Memory B cell (primary cell): ENCODE data around the gene DDX39A.
"Not testable (repeated sequence)": the region's sequence is repeated elsewhere in the genome, so short reads cannot be mapped to it uniquely, and the experiment has no call there.

Experiments used
- ATAC-seq: fragments of 150-1000 bp; cut with Tn5 transposase; 2 replicates; pipeline ENCODE4 v1.10.0; 2021; ENCODE audit warnings: low read depth, mild to moderate bottlenecking, moderate library complexity
- DNase-seq, 2 donors: peaks; one replicate each; pipeline ENCODE4 v3.0.0; 2022; ENCODE audit warnings: low spot score in 2 of 2
- H3K27ac Mint-ChIP-seq: one replicate; pipeline ENCODE4 v1.8.0; 2022; ENCODE audit warnings: mild to moderate bottlenecking, moderate library complexity, mixed read lengths
- H3K27me3 Mint-ChIP-seq: one replicate; pipeline ENCODE4 v1.8.0; 2022; ENCODE audit warnings: mixed read lengths
- H3K36me3 Mint-ChIP-seq: one replicate; pipeline ENCODE4 v1.8.0; 2022; ENCODE audit warnings: mild to moderate bottlenecking, mixed read lengths
- H3K4me1 Mint-ChIP-seq: one replicate; pipeline ENCODE4 v1.8.0; 2022; ENCODE audit warnings: mixed read lengths
- H3K4me3 Mint-ChIP-seq: one replicate; pipeline ENCODE4 v1.8.0; 2022; ENCODE audit warnings: mild to moderate bottlenecking, moderate library complexity, mixed read lengths
- H3K9me3 Mint-ChIP-seq: one replicate; pipeline ENCODE4 v1.8.0; 2022; ENCODE audit warnings: mixed read lengths

The DDX39A gene

GRCh38 chr19:14419106-14419813 is at the start of gene DDX39A:
Gene DDX39A, minus strand, starts transcription at chr19:14419341. Its CDS starts 6,121 bp downstream, at chr19:14413220.
- Mint-ChIP-seq H3K36me3 (peaks cover 21% of the 10 kb centered on the region), H3K27ac (peak within 1 kb of the TSS; percentile 98), H3K4me1 (peaks cover 24% of the 10 kb centered on the region), H3K27me3 (no peaks in the 10 kb centered on the region), H3K9me3 (peaks cover 2% of the 10 kb centered on the region), H3K4me3 (peak within 1 kb of the TSS; percentile 94)
- DNase-seq (peak; percentile 86 to 95), ATAC-seq (peak; percentile 83)

DNA sequence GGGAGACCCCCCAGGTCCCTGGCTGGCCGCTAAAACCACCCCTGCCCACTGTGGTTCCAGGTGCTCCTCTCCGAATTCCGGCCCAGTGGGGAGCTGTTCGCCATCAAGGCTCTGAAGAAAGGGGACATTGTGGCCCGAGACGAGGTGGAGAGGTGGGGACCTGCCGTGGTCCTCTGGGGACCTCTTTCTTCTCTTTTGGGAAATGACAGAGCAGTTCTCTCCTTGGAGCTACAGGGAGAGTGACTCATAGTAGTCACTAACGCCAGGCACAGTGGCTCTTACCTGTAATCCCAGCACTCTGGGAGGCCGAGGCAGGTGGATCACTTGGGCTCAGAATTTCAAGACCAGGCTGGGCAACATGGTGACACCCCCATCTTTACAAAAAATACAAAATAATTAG is 48.7 kb upstream of the DDX39A start:
- Mint-ChIP-seq H3K27me3 (peaks cover 3% of the 10 kb centered on the region), H3K27ac (no peak overlapping the region), H3K4me1 (peaks cover 6% of the 10 kb centered on the region), H3K9me3 (no peaks in the 10 kb centered on the region), H3K36me3 (peaks cover 20% of the 10 kb centered on the region), H3K4me3 (no peak overlapping the region)
- no peak for ATAC-seq
- no peak for DNase-seq

- Mint-ChIP-seq H3K4me3 (no peak overlapping the region), H3K4me1 (peaks cover 3% of the 10 kb centered on the region), H3K9me3 (no peaks in the 10 kb centered on the region), H3K27me3 (no peaks in the 10 kb centered on the region), H3K36me3 (peaks cover 20% of the 10 kb centered on the region), H3K27ac (no peak overlapping the region)
- DNase-seq (no peak), ATAC-seq (no peak)
Observed at GRCh38 chr19:14467391-14467790, 48.2 kb upstream of the DDX39A start.

DNA sequence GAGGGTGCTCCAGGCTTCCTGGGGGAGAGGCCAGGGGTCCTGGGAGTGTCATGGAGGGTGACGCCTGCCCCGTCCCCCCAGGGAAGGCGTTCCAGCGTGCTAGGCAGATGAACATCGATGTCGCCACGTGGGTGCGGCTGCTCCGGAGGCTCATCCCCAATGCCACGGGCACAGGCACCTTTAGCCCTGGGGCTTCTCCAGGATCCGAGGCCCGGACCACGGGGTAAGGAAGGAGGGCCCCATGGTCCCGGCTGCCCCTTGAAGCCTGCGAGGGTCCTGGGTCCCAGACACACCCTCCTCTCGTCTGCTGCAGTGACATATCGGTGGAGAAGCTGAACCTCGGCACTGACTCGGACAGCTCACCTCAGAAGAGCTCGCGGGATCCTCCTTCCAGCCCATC is 44.6 kb upstream of the DDX39A start:
- no peak for ATAC-seq
- Mint-ChIP-seq H3K9me3 (no peaks in the 10 kb centered on the region), H3K4me1 (peaks cover 2% of the 10 kb centered on the region)

GRCh38 chr19:14462401-14462800 is 43.3 kb upstream of the DDX39A start:
- H3K27ac Mint-ChIP-seq, ATAC-seq, H3K27me3 Mint-ChIP-seq, H3K4me3 Mint-ChIP-seq, DNase-seq, H3K4me1 Mint-ChIP-seq, H3K9me3 Mint-ChIP-seq: not testable (repeated sequence)
- peaks cover 19% of the 10 kb centered on the region for H3K36me3 Mint-ChIP-seq

More for the DNA sequence above, 44.6 kb upstream of the DDX39A start:
- no peak for DNase-seq
- Mint-ChIP-seq H3K27me3 (no peaks in the 10 kb centered on the region), H3K4me3 (no peak overlapping the region), H3K27ac (no peak overlapping the region), H3K36me3 (peaks cover 18% of the 10 kb centered on the region)

- no peak for DNase-seq
- no peak for ATAC-seq
- H3K9me3 Mint-ChIP-seq, result no peaks in the 10 kb centered on the region
- no peaks in the 10 kb centered on the region for H3K27me3 Mint-ChIP-seq
- H3K36me3 Mint-ChIP-seq, result peaks cover 17% of the 10 kb centered on the region
- no peak overlapping the region for H3K4me3 Mint-ChIP-seq
- H3K27ac Mint-ChIP-seq, result peak overlapping the region; percentile 21
- peaks cover 2% of the 10 kb centered on the region for H3K4me1 Mint-ChIP-seq
Observed at GRCh38 chr19:14460935-14461334, 41.8 kb upstream of the DDX39A start.

DNA sequence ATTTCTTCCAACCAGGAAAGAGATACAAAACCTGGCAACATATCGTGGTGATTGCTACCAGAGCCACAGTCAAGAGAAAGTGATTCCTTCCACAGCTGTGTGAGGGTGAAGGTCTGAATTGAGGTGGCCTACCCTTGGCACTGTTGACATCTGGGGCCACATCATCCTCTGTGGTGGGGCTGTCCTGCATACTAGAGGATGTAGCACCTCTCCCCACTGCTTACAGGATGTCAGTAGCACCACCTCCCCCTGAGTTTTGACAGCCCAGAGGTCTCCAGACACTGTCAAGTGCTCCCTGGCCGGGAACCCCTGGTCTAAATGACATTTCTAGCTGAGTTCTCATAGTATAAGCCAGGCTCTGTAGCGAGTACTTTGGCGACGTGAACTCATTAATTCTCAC is 40.6 kb upstream of the DDX39A start:
- DNase-seq, result no peak
- Mint-ChIP-seq H3K27me3 (no peaks in the 10 kb centered on the region), H3K4me3 (no peak overlapping the region), H3K27ac (no peak overlapping the region), H3K36me3 (peaks cover 18% of the 10 kb centered on the region), H3K9me3 (no peaks in the 10 kb centered on the region), H3K4me1 (peaks cover 2% of the 10 kb centered on the region)
- ATAC-seq, result no peak

DNA sequence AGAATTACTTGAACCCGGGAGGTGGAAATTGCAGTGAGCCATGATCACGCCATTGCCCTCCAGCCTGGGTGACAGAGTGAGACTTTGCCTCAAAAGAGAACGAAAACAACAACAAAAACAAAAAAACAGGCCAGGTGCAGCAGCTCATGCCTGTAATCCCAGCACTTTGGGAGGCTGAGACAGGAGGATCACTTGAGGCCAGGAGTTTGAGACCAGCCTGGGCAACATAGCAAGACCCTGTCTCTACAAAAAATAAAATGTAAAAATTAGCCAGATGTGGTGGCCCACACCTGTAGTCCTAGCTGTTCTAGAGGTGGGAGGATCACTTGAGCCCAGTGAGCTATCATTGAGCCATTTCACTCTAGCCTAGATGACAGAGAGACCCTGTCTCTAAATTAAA is 33.2 kb upstream of the DDX39A start:
- DNase-seq, H3K27me3 Mint-ChIP-seq, H3K9me3 Mint-ChIP-seq, H3K27ac Mint-ChIP-seq, H3K4me3 Mint-ChIP-seq, ATAC-seq, H3K4me1 Mint-ChIP-seq: not testable (repeated sequence)
- H3K36me3 Mint-ChIP-seq, result peaks cover 33% of the 10 kb centered on the region

- Mint-ChIP-seq H3K27me3 (no peaks in the 10 kb centered on the region), H3K4me3 (no peak overlapping the region), H3K4me1 (peaks cover 2% of the 10 kb centered on the region), H3K36me3 (peaks cover 39% of the 10 kb centered on the region), H3K27ac (no peak overlapping the region), H3K9me3 (no peaks in the 10 kb centered on the region)
- ATAC-seq (no peak), DNase-seq (no peak)
Observed at GRCh38 chr19:14450876-14451275, 31.7 kb upstream of the DDX39A start.

- Mint-ChIP-seq H3K27ac (no peak overlapping the region), H3K9me3 (no peaks in the 10 kb centered on the region), H3K27me3 (no peaks in the 10 kb centered on the region), H3K4me1 (peaks cover 2% of the 10 kb centered on the region), H3K36me3 (peaks cover 38% of the 10 kb centered on the region), H3K4me3 (no peak overlapping the region)
- no peak for DNase-seq
- peak; percentile 82 for ATAC-seq
Observed at GRCh38 chr19:14450168-14450874, 31.2 kb upstream of the DDX39A start.

DNA sequence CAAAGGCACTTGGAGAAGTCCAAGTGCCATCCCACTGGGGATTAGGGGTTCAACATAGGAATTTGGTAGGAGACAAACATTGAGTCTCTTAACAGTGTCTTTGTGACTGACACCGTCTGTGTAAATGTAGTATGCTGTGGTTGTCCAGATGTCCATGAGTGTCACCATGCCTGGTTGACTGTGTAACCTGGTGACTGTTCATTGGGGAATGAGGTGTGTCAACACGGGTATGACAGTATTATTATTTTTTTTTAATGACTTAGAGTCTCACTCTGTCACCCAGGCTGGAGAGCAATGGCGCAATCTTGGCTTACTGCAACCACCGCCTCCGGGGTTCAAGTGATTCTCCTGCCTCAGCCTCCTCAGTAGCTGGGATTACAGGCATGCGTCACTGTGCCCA is 30.2 kb upstream of the DDX39A start:
- no peak overlapping the region for H3K4me3 Mint-ChIP-seq
- ATAC-seq, result no peak
- no peaks in the 10 kb centered on the region for H3K9me3 Mint-ChIP-seq
- H3K36me3 Mint-ChIP-seq, result peaks cover 39% of the 10 kb centered on the region
- H3K27me3 Mint-ChIP-seq, result no peaks in the 10 kb centered on the region
- no peak for DNase-seq
- peaks cover 2% of the 10 kb centered on the region for H3K4me1 Mint-ChIP-seq
- no peak overlapping the region for H3K27ac Mint-ChIP-seq

DNA sequence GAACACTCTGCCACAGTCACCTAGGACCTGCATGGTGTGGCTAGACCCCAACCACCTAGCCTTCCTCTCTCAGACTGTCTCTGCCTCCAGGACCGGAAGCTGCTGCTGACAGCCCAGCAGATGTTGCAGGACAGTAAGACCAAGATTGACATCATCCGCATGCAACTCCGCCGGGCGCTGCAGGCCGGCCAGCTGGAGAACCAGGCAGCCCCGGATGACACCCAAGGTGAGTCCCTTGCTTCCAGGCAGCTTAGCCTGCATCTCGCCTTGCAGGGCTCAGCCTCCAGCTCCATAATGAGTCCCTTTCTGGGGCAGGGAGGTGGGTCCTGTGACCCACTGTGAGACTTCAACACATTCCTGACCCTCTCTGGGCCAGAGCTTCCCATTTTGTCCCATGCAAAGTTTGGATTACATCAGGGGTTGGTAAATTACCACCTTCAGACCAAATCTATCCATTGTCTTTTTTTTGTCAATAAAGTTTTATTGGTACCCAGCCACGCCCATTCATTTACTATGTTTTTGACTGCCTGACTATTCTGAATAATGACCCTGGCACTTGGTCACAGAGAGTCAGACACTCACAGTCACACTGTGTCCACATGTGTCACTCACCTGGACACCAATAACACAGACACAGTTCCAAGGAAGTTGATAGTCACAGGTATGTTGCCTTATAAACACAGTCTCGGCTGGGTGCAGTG is 27.3 kb upstream of the DDX39A start:
- Mint-ChIP-seq H3K27ac (no peak overlapping the region), H3K27me3 (no peaks in the 10 kb centered on the region), H3K4me1 (peaks cover 9% of the 10 kb centered on the region), H3K4me3 (no peak overlapping the region), H3K36me3 (peaks cover 47% of the 10 kb centered on the region), H3K9me3 (no peaks in the 10 kb centered on the region)
- ATAC-seq, result no peak
- DNase-seq, result no peak

DNA sequence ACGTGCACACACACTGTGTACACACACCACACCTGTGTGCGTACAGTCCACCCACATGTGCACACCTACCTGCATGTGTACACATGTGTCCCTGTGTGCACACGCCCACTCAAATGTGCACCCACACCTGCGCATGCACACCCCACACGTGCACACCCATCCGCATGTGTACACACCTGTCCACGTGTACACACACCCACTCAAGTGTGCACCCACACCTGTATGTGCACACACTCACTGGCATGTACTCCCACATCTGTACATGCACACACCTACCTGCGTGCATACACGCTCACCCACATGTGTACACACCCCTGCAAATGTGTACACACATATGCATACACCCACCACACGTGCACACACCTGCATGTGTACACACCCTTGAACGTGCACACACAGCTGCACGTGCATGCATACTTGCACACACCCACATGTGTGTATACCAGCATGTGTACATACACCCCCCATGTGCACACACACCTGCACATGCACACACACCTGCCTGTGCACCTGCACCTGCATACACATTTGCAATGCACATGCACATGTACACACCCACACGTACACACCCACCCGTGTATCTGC is 24.6 kb upstream of the DDX39A start:
- Mint-ChIP-seq H3K9me3 (no peaks in the 10 kb centered on the region), H3K4me1 (peaks cover 24% of the 10 kb centered on the region), H3K27me3 (no peaks in the 10 kb centered on the region), H3K4me3 (no peak overlapping the region), H3K36me3 (peaks cover 32% of the 10 kb centered on the region), H3K27ac (no peak overlapping the region)
- ATAC-seq (no peak), DNase-seq (no peak)
